GM12878 (cell line): ENCODE measurements around the gene GTPBP1. TPM values are rescaled to one million over a fixed set of nuclear protein-coding genes. Genes with fewer than 3 reads are reported as not detected.
A peak's percentile ranks its signal among the peaks of the same experiment; 100 is the strongest.

Experiments
- ATAC-seq: fragments of 200-7000 bp; cut with Tn5 transposase; 3 replicates; pipeline ENCODE4 v1.9.1; 2020; ENCODE audit warnings: mild to moderate bottlenecking, moderate library complexity
- BruUV-seq: library from RNA; stranded (reverse); fragments of 400-500 nt; replicated peaks from 2 replicates; lab custom pipeline; 2021; lab: Mats Ljungman, UMichigan
- CTCF ChIA-PET: fragments of 300-600 bp; sonication (Branson Sonifier 250); formaldehyde crosslinking; extraction: SDS; loops from one replicate; lab custom pipeline; 2021; ENCODE audit warnings: inconsistent platforms; lab: Yijun Ruan, JAX
- POLR2A ChIA-PET: fragments of 350-600 bp; formaldehyde crosslinking; extraction: SDS; loops from one replicate; lab custom pipeline; 2021; ENCODE audit warnings: inconsistent platforms; lab: Charles Lee
- RAD21 ChIA-PET: fragments of 300-600 bp; sonication (Branson Sonifier 250); formaldehyde crosslinking; loops from one replicate; lab custom pipeline; 2023; ENCODE audit warnings: antibody characterized with exemption; ENCODE audit not compliant: unreplicated experiment; lab: Charles Lee
- SMC1A ChIA-PET: fragments of 300-600 bp; sonication (Branson Sonifier 250); formaldehyde crosslinking; loops from one replicate; lab custom pipeline; 2023; ENCODE audit not compliant: unreplicated experiment, uncharacterized antibody; lab: Charles Lee
- DNase-seq: peaks from one replicate; pipeline ENCODE4 v3.0.0-alpha.2; 2011; ENCODE audit warnings: low read depth, low spot score
- FAIRE-seq: peaks from 3 replicates; lab custom pipeline; 2011; peaks lifted over from hg19 to GRCh38; lab: Jason Lieb, UNC
- H2AFZ ChIP-seq: 2 replicates; pipeline ENCODE4 v1.6.0; 2011; ENCODE audit warnings: low read depth, low read length, control low read depth; ENCODE audit not compliant: control insufficient read depth
- H3K27ac ChIP-seq: 2 replicates; pipeline ENCODE4 v1.5.1; 2011; ENCODE audit warnings: control low read depth; ENCODE audit not compliant: control insufficient read depth, insufficient read depth
- H3K27me3 ChIP-seq, 2 experiments: replicated peaks in 1 of 2; 2 replicates each; pipeline versions ENCODE4 v1.6.0 to v1.6.1; 2011; ENCODE audit warnings: low read length in 1 of 2; ENCODE audit not compliant: control insufficient read depth in 2 of 2, insufficient read depth in 2 of 2
- H3K36me3 ChIP-seq, 2 experiments: 2 replicates each; pipeline ENCODE4 v1.5.1; 2011; ENCODE audit warnings: low read length in 1 of 2; ENCODE audit not compliant: control insufficient read depth in 2 of 2, insufficient read depth in 2 of 2
- H3K4me1 ChIP-seq: 2 replicates; pipeline ENCODE4 v1.6.1; 2011; ENCODE audit warnings: mild to moderate bottlenecking, low read length, moderate library complexity, mixed read lengths; ENCODE audit not compliant: control insufficient read depth, insufficient read depth
- H3K4me2 ChIP-seq: 2 replicates; pipeline ENCODE4 v1.6.0; 2011; ENCODE audit warnings: control low read depth; ENCODE audit not compliant: control insufficient read depth, insufficient read depth
- H3K4me3 ChIP-seq: fragments of 200-600 bp; sonication (generic); 2 replicates; pipeline ENCODE4 v1.5.1; 2016
- H3K79me2 ChIP-seq: 2 replicates; pipeline ENCODE4 v1.6.0; 2011; ENCODE audit warnings: low read length; ENCODE audit not compliant: control insufficient read depth, insufficient read depth
- H3K9ac ChIP-seq: 2 replicates; pipeline ENCODE4 v1.8.0; 2011; ENCODE audit warnings: low read length, control low read depth, mixed read lengths; ENCODE audit not compliant: control insufficient read depth, insufficient read depth
- H3K9me3 ChIP-seq: replicated peaks from 3 replicates; pipeline ENCODE4 v1.5.1; 2011; ENCODE audit warnings: mild to moderate bottlenecking, low read length; ENCODE audit not compliant: control insufficient read depth, insufficient read depth
- H4K20me1 ChIP-seq: 2 replicates; pipeline ENCODE4 v1.6.0; 2011; ENCODE audit not compliant: control insufficient read depth, insufficient read depth
- ASH2L ChIP-seq: fragments of 300-600, 200-600 bp; sonication (generic); IDR thresholded peaks from 2 replicates; pipeline ENCODE4 v1.6.1; 2017; ENCODE audit warnings: low read depth, mild to moderate bottlenecking, borderline replicate concordance
- EZH2 ChIP-seq: IDR thresholded peaks from 2 replicates; pipeline ENCODE4 v1.6.1; 2012; ENCODE audit warnings: low read depth, mild to moderate bottlenecking, control low read depth, inconsistent platforms, low read length, borderline replicate concordance; ENCODE audit not compliant: control insufficient read depth
- GABPA ChIP-seq: IDR thresholded peaks from 2 replicates; pipeline ENCODE4 v1.6.1; 2014; ENCODE audit warnings: antibody characterized with exemption, low read depth, mild to moderate bottlenecking, inconsistent platforms
- JUNB ChIP-seq: IDR thresholded peaks from 2 replicates; pipeline ENCODE4 v1.6.1; 2016; ENCODE audit warnings: antibody characterized with exemption, mild to moderate bottlenecking
- MYB ChIP-seq: fragments of 150-350 bp; IDR thresholded peaks from 2 replicates; pipeline ENCODE4 v1.6.1; 2014; ENCODE audit warnings: mild to moderate bottlenecking, low read depth, low read length, borderline replicate concordance
- RB1 ChIP-seq: fragments of 450-650 bp; formaldehyde crosslinking; IDR thresholded peaks from 2 replicates; pipeline ENCODE4 v1.6.1; 2017; ENCODE audit warnings: mild to moderate bottlenecking, borderline replicate concordance
- SIX5 ChIP-seq: IDR thresholded peaks from 2 replicates; pipeline ENCODE4 v1.6.1; 2011; ENCODE audit warnings: mild to moderate bottlenecking, low read depth, low read length, moderate library complexity; ENCODE audit not compliant: severe bottlenecking
- SREBF2 ChIP-seq: IDR thresholded peaks from 2 replicates; pipeline ENCODE4 v1.6.1; 2012; ENCODE audit warnings: mild to moderate bottlenecking, low read length
- SRF ChIP-seq, 2 experiments: IDR thresholded peaks; 2 replicates each; pipeline ENCODE4 v1.6.1; 2011; ENCODE audit warnings: low read depth in 2 of 2, low read length in 2 of 2, mild to moderate bottlenecking in 1 of 2, moderate library complexity in 1 of 2
- STAT1 ChIP-seq: fragments of 450-650 bp; conservative IDR thresholded peaks from 2 replicates; pipeline ENCODE4 v1.6.1; 2014; ENCODE audit warnings: antibody characterized with exemption, mild to moderate bottlenecking
- STAT3 ChIP-seq: IDR thresholded peaks from 2 replicates; pipeline ENCODE4 v1.6.1; 2011; ENCODE audit warnings: low read depth, low read length, improper control_type of control experiment
- SUPT20H ChIP-seq: IDR thresholded peaks from 2 replicates; pipeline ENCODE4 v1.6.1; 2011; ENCODE audit warnings: low read depth, mild to moderate bottlenecking, low read length, moderate library complexity, borderline replicate concordance; ENCODE audit not compliant: control insufficient read depth
- WGBS: methylation state at CpG from one replicate; pipeline ENCODE4 v1.1.6; 2016; ENCODE audit warnings: low lambda C conversion rate; ENCODE audit not compliant: insufficient replicate concordance, insufficient coverage; ENCODE audit errors: missing lambda C conversion rate; 5-methylcytosine and 5-hydroxymethylcytosine counted together
- in situ Hi-C: fragments of 300-500 bp; cut with MboI; formaldehyde crosslinking; loops from 9 replicates; pipeline ENCODE4 v1.14.3; 2018; ENCODE audit warnings: mixed read lengths
- intact Hi-C: fragments of 100-400 bp; cut with micrococcal nuclease; formaldehyde crosslinking; loops from one replicate; pipeline ENCODE4 v1.14.2; 2022; ENCODE audit not compliant: unreplicated experiment
- polyA plus RNA-seq, 11 experiments: library from polyadenylated mRNA; depleted of rRNA in 4 of 11; unstranded in 6 of 11; stranded (reverse) in 5 of 11; fragments of >200 nt; fragmentation: Nextera tagmentation in 4 of 11; fragmentation: Illumina TruSeq in 1 of 11; extraction: Ambion mirVana in 4 of 11; extraction: Trizol in 1 of 11; gene quantifications; 1 replicate in 1 of 11; 2 replicates in 10 of 11; pipeline versions ENCODE4 v1.2.1 to v1.2.3, GENCODE V29; 2011 to 2016; ENCODE audit warnings: inconsistent platforms in 2 of 11, missing spikeins in 2 of 11, low read depth in 1 of 11
- total RNA-seq, 4 experiments: library from RNA; depleted of rRNA in 3 of 4; stranded (reverse); fragments of >200 nt in 3 of 4; fragmentation: Illumina TruSeq in 1 of 4; extraction: Trizol in 1 of 4; gene quantifications; 2 replicates each; pipeline versions ENCODE4 v1.2.1 to v1.2.3, GENCODE V29; 2013 to 2021
- TF ChIP-seq, protein P1 (sequence below): fragments of 450-650 bp; IDR thresholded peaks from 2 replicates; pipeline ENCODE4 v1.6.1; 2017; ENCODE audit warnings: antibody characterized with exemption, mild to moderate bottlenecking, moderate library complexity
- TF ChIP-seq, protein P2 (sequence below): fragments of 450-650 bp; IDR thresholded peaks from 2 replicates; pipeline ENCODE4 v1.6.1; 2017; ENCODE audit warnings: mild to moderate bottlenecking, moderate library complexity
- TF ChIP-seq, protein P3 (sequence below): IDR thresholded peaks from 2 replicates; pipeline ENCODE4 v1.6.1; 2011; ENCODE audit warnings: low read depth, low read length, improper control_type of control experiment, borderline replicate concordance

Gene GTPBP1
- total and polyA plus RNA-seq, 10 of the 15 experiments (the other 5 are each of a cell fraction or from before 2014, with no cell fraction given) = 0.89 to 63.1 (median 34.2) TPM

DNA sequence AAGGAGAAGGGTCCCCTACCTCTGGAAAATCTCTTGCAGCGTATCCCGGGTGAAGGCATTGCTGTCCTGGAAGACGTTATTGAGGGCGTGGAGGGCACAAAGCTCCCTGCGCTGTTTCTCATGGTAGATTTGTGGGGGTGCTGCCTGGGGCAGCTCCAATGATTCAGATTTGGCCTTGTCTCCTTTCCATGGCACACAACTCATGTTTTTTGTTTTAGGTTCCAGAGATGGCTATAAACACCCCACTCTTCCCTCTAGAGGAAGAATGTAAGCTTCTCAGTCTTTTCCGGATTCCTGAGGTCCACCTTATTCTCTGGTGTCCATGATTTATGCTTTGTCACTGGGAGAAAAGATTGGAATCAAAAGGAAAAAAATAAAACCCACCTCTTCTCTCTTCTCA lies 6.0 kb upstream of the GTPBP1 start:
- Histone ChIP-seq H3K9ac (peak overlapping the region; percentile 90), H3K36me3 (0 out of 4 replicates have a peak, but pooled peaks cover 0 to 7% of the 10 kb centered on the region in 2 experiments), H2AFZ (no peak overlapping the region), H3K4me1 (peaks cover 11% of the 10 kb centered on the region), H3K79me2 (peaks cover 55% of the 10 kb centered on the region), H3K27ac (peak overlapping the region; percentile 89), H3K9me3 (no peaks in the 10 kb centered on the region), H3K4me2 (peak overlapping the region; percentile 83), H3K4me3 (peak overlapping the region; percentile 86), H4K20me1 (no peaks in the 10 kb centered on the region), H3K27me3 (no peaks in the 10 kb centered on the region)
- intact Hi-C loops (loop anchor here (10.0 kb wide), 1 partner anchor 195 kb away; the partner anchor contains the start of gene DDX17), in situ Hi-C loops (no loop called here)
- RAD21 ChIA-PET = interaction anchor here (1.4 to 5.3 kb wide), 3 partner anchors 8 to 18 kb away, joined by 3 to 30 read pairs (median 12); partner anchors contain the start of gene TOMM22
- TSS peak; percentile 85 for BruUV-seq
- SMC1A ChIA-PET = interaction anchor here (1.1 to 7.6 kb wide), 8 partner anchors 8 to 58 kb away, joined by 3 to 54 read pairs (median 6); partner anchors contain the start of genes CBY1, FAM227A, GTPBP1 and TOMM22
- ATAC-seq (no peak), FAIRE-seq (no peak), DNase-seq (no peak)
- CTCF ChIA-PET = interaction anchor here (1.1 to 4.4 kb wide), 3 partner anchors 8 to 648 kb away, joined by 3 to 45 read pairs (median 17); partner anchors contain the start of gene TOMM22
- POLR2A ChIA-PET = interaction anchor here (1.0 to 5.9 kb wide), 8 partner anchors 8 to 129 kb away, joined by 3 to 43 read pairs (median 4); partner anchors contain the start of genes DMC1, SUN2 and TOMM22
- WGBS = 25% methylated on average over 6 of the region's 6 CpGs
- TF ChIP-seq SIX5 = no peak
- TF ChIP-seq, protein P1, sequence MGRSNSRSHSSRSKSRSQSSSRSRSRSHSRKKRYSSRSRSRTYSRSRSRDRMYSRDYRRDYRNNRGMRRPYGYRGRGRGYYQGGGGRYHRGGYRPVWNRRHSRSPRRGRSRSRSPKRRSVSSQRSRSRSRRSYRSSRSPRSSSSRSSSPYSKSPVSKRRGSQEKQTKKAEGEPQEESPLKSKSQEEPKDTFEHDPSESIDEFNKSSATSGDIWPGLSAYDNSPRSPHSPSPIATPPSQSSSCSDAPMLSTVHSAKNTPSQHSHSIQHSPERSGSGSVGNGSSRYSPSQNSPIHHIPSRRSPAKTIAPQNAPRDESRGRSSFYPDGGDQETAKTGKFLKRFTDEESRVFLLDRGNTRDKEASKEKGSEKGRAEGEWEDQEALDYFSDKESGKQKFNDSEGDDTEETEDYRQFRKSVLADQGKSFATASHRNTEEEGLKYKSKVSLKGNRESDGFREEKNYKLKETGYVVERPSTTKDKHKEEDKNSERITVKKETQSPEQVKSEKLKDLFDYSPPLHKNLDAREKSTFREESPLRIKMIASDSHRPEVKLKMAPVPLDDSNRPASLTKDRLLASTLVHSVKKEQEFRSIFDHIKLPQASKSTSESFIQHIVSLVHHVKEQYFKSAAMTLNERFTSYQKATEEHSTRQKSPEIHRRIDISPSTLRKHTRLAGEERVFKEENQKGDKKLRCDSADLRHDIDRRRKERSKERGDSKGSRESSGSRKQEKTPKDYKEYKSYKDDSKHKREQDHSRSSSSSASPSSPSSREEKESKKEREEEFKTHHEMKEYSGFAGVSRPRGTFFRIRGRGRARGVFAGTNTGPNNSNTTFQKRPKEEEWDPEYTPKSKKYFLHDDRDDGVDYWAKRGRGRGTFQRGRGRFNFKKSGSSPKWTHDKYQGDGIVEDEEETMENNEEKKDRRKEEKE = no peak
- TF ChIP-seq RB1 = no peak
- no peak for TF ChIP-seq SREBF2
- TF ChIP-seq, protein P2, sequence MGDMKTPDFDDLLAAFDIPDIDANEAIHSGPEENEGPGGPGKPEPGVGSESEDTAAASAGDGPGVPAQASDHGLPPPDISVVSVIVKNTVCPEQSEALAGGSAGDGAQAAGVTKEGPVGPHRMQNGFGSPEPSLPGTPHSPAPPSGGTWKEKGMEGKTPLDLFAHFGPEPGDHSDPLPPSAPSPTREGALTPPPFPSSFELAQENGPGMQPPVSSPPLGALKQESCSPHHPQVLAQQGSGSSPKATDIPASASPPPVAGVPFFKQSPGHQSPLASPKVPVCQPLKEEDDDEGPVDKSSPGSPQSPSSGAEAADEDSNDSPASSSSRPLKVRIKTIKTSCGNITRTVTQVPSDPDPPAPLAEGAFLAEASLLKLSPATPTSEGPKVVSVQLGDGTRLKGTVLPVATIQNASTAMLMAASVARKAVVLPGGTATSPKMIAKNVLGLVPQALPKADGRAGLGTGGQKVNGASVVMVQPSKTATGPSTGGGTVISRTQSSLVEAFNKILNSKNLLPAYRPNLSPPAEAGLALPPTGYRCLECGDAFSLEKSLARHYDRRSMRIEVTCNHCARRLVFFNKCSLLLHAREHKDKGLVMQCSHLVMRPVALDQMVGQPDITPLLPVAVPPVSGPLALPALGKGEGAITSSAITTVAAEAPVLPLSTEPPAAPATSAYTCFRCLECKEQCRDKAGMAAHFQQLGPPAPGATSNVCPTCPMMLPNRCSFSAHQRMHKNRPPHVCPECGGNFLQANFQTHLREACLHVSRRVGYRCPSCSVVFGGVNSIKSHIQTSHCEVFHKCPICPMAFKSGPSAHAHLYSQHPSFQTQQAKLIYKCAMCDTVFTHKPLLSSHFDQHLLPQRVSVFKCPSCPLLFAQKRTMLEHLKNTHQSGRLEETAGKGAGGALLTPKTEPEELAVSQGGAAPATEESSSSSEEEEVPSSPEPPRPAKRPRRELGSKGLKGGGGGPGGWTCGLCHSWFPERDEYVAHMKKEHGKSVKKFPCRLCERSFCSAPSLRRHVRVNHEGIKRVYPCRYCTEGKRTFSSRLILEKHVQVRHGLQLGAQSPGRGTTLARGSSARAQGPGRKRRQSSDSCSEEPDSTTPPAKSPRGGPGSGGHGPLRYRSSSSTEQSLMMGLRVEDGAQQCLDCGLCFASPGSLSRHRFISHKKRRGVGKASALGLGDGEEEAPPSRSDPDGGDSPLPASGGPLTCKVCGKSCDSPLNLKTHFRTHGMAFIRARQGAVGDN = no peak
- TF ChIP-seq JUNB = no peak
- no peak for TF ChIP-seq STAT1
- TF ChIP-seq SRF (IDR thresholded peaks at IDR 0.05; ENCODE audit: low read depth in 2 of 2, low read length in 2 of 2) = no peak
- TF ChIP-seq ASH2L = no peak
- no peak for TF ChIP-seq MYB
- TF ChIP-seq STAT3 = no peak
- TF ChIP-seq EZH2 = no peak
- no peak for TF ChIP-seq GABPA
- TF ChIP-seq, protein P3, sequence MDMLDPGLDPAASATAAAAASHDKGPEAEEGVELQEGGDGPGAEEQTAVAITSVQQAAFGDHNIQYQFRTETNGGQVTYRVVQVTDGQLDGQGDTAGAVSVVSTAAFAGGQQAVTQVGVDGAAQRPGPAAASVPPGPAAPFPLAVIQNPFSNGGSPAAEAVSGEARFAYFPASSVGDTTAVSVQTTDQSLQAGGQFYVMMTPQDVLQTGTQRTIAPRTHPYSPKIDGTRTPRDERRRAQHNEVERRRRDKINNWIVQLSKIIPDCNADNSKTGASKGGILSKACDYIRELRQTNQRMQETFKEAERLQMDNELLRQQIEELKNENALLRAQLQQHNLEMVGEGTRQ = no peak
- TF ChIP-seq SUPT20H = no peak
